A549 (cell line): ENCODE results near the gene ATG3. TPM values are rescaled to one million over a fixed set of nuclear protein-coding genes. Genes with fewer than 3 reads are reported as not detected.

Experiments used
- ATAC-seq, 2 experiments: fragments of 200-7000 bp in 1 of 2; fragments of >200 bp in 1 of 2; cut with Nextera tagmentation in 1 of 2; cut with Tn5 transposase in 1 of 2; 3 replicates each; pipeline versions ENCODE4 v1.8.0 to v1.9.1; 2018 to 2020; ENCODE audit warnings: mild to moderate bottlenecking in 1 of 2, moderate library complexity in 1 of 2
- CTCF ChIA-PET: fragments of 300-600 bp; sonication (Branson Sonifier 250); formaldehyde crosslinking; extraction: SDS; loops from one replicate; lab custom pipeline; 2021; ENCODE audit warnings: antibody characterized with exemption, inconsistent platforms; lab: Yijun Ruan, JAX
- POLR2A ChIA-PET: fragments of 350-600 bp; formaldehyde crosslinking; extraction: SDS; loops from one replicate; lab custom pipeline; 2021; ENCODE audit warnings: antibody characterized with exemption, inconsistent platforms; lab: Yijun Ruan, JAX
- DNase-seq, 2 experiments: peaks; one replicate each; pipeline versions ENCODE4 v3.0.0 to v3.0.0-alpha.2; 2011 to 2016; ENCODE audit warnings: low read depth in 1 of 2, low spot score in 1 of 2
- FAIRE-seq: peaks from 2 replicates; lab custom pipeline; 2011; peaks lifted over from hg19 to GRCh38; lab: Jason Lieb, UNC
- H3K27ac ChIP-seq, 2 experiments: fragments of >200 bp; sonication (Bioruptor Twin); formaldehyde crosslinking; 3 replicates each; pipeline ENCODE4 v1.5.1; 2016 to 2017
- H3K4me1 ChIP-seq: fragments of >200 bp; sonication (Bioruptor Twin); formaldehyde crosslinking; 3 replicates; pipeline ENCODE4 v1.6.1; 2016
- H3K4me2 ChIP-seq: fragments of >200 bp; sonication (Bioruptor Twin); formaldehyde crosslinking; 3 replicates; pipeline ENCODE4 v1.6.1; 2016
- H3K4me3 ChIP-seq: fragments of >200 bp; sonication (Bioruptor Twin); formaldehyde crosslinking; 3 replicates; pipeline ENCODE4 v1.5.1; 2016
- H3K9me3 ChIP-seq: fragments of >200 bp; sonication (Bioruptor Twin); formaldehyde crosslinking; 3 replicates; pipeline ENCODE4 v1.6.1; 2016
- BCL3 ChIP-seq: fragments of >200 bp; sonication (Bioruptor Twin); formaldehyde crosslinking; IDR thresholded peaks from 3 replicates; pipeline ENCODE4 v1.6.1; 2016
- BHLHE40 ChIP-seq: IDR thresholded peaks from 2 replicates; pipeline ENCODE4 v1.6.1; 2012; ENCODE audit warnings: low read depth, low read length, inconsistent platforms
- CBX2 ChIP-seq: fragments of 200-600 bp; sonication (generic); IDR thresholded peaks from 2 replicates; pipeline ENCODE4 v1.6.1; 2016; ENCODE audit warnings: low read depth, mild to moderate bottlenecking, borderline replicate concordance
- CBX8 ChIP-seq: fragments of 200-600 bp; sonication (generic); IDR thresholded peaks from 2 replicates; pipeline ENCODE4 v1.6.1; 2016
- CEBPB ChIP-seq, 2 experiments: fragments of >200 bp in 1 of 2; sonication (Bioruptor Twin) in 1 of 2; formaldehyde crosslinking in 1 of 2; IDR thresholded peaks; 2 replicates each; pipeline ENCODE4 v1.6.1; 2012 to 2016
- CHD2 ChIP-seq: fragments of 150-350 bp; IDR thresholded peaks from 2 replicates; pipeline ENCODE4 v1.6.1; 2014; ENCODE audit warnings: low read length; ENCODE audit not compliant: partially characterized antibody
- CTCF ChIP-seq: fragments of >200 bp; sonication (Bioruptor Twin); formaldehyde crosslinking; IDR thresholded peaks from 3 replicates; pipeline ENCODE4 v1.5.1; 2016
- EHMT2 ChIP-seq: fragments of 200-600 bp; sonication (generic); IDR thresholded peaks from 2 replicates; pipeline ENCODE4 v1.6.1; 2016; ENCODE audit warnings: antibody characterized with exemption, low read depth, mild to moderate bottlenecking, moderate library complexity
- ELK1 ChIP-seq: fragments of 150-350 bp; IDR thresholded peaks from 2 replicates; pipeline ENCODE4 v1.6.1; 2014; ENCODE audit warnings: low read depth, mild to moderate bottlenecking, low read length
- GATA3 ChIP-seq: IDR thresholded peaks from 2 replicates; pipeline ENCODE4 v1.6.1; 2012; ENCODE audit warnings: borderline replicate concordance
- HDAC2 ChIP-seq: fragments of 200-600 bp; sonication (generic); IDR thresholded peaks from 2 replicates; pipeline ENCODE4 v1.6.1; 2016
- KDM5A ChIP-seq: fragments of 200-600 bp; sonication (generic); IDR thresholded peaks from 2 replicates; pipeline ENCODE4 v1.6.1; 2016; ENCODE audit warnings: antibody characterized with exemption, mild to moderate bottlenecking
- MYC ChIP-seq: IDR thresholded peaks from 2 replicates; pipeline ENCODE4 v1.6.1; 2012; ENCODE audit warnings: mild to moderate bottlenecking, inconsistent platforms, low read length, improper control_type of control experiment, borderline replicate concordance
- NFE2L2 ChIP-seq: fragments of 150-350 bp; conservative IDR thresholded peaks from 2 replicates; pipeline ENCODE4 v1.6.1; 2014; ENCODE audit warnings: low read length
- NPAS2 ChIP-seq: fragments of 250-450 bp; sonication (Bioruptor Pico); IDR thresholded peaks from 2 replicates; pipeline ENCODE4 v1.8.0; 2022; ENCODE audit warnings: mild to moderate bottlenecking, moderate library complexity, borderline replicate concordance
- NR3C1 ChIP-seq: fragments of >200 bp; sonication (Bioruptor Twin); formaldehyde crosslinking; IDR thresholded peaks from 3 replicates; pipeline ENCODE4 v1.6.1; 2017
- POLR2AphosphoS2 ChIP-seq: conservative IDR thresholded peaks from 2 replicates; pipeline ENCODE4 v1.6.1; 2012; ENCODE audit warnings: low read length, improper control_type of control experiment, inconsistent platforms
- RAD21 ChIP-seq, 2 experiments: fragments of >200 bp in 1 of 2; sonication (Bioruptor Twin) in 1 of 2; formaldehyde crosslinking in 1 of 2; IDR thresholded peaks in 1 of 2; conservative IDR thresholded peaks in 1 of 2; 2 replicates in 1 of 2; 3 replicates in 1 of 2; pipeline ENCODE4 v1.6.1; 2012 to 2018; ENCODE audit warnings: inconsistent platforms in 1 of 2
- RCOR1 ChIP-seq: fragments of 150-350 bp; IDR thresholded peaks from 2 replicates; pipeline ENCODE4 v1.6.1; 2014; ENCODE audit warnings: antibody characterized with exemption, low read length, low read depth
- SMC3 ChIP-seq: fragments of >200 bp; sonication (Bioruptor Twin); formaldehyde crosslinking; IDR thresholded peaks from 3 replicates; pipeline ENCODE4 v1.6.1; 2018; ENCODE audit warnings: inconsistent platforms
- SREBF2 ChIP-seq: fragments of 450-650 bp; IDR thresholded peaks from 2 replicates; pipeline ENCODE4 v1.6.1; 2014; ENCODE audit warnings: mild to moderate bottlenecking, moderate library complexity
- TFCP2L1 ChIP-seq: fragments of 250-450 bp; sonication (Bioruptor Pico); IDR thresholded peaks from 2 replicates; pipeline ENCODE4 v1.5.0; 2021; ENCODE audit warnings: mild to moderate bottlenecking
- ZSCAN20 ChIP-seq: fragments of 250-450 bp; sonication (Bioruptor Pico); IDR thresholded peaks from 2 replicates; pipeline ENCODE4 v1.8.0; 2022; ENCODE audit warnings: mild to moderate bottlenecking, moderate library complexity
- WGBS: methylation state at CpG from one replicate; pipeline ENCODE4 v1.1.6; 2017; ENCODE audit errors: missing lambda C conversion rate; 5-methylcytosine and 5-hydroxymethylcytosine counted together
- polyA plus RNA-seq, 4 experiments: library from polyadenylated mRNA; depleted of rRNA in 3 of 4; stranded (reverse); fragments of >200 nt; fragmentation: RNase III in 1 of 4; extraction: RNeasy Plus Mini Kit Qiagen cat#74134 plus additional on column Dnase treatment in 1 of 4; gene quantifications; 2 replicates in 3 of 4; 3 replicates in 1 of 4; pipeline ENCODE4 v1.2.3, GENCODE V29; 2011 to 2017

The ATG3 gene
- polyA plus RNA-seq, 2 of the 4 experiments (the other 2 are of a cell fraction) = 50.2 to 74.5 TPM

GRCh38 chr3:112486811-112487505 is 74.8 kb downstream of the ATG3 start:
- Histone ChIP-seq H3K4me1 (no peaks in the 10 kb centered on the region), H3K4me3 (no peak overlapping the region), H3K9me3 (no peaks in the 10 kb centered on the region), H3K27ac (no peak overlapping the region), H3K4me2 (no peak overlapping the region)
- ChIA-PET POLR2A (no interaction called here), CTCF (no interaction called here)
- no peak for DNase-seq
- WGBS = 57% methylated on average over 7 of the region's 7 CpGs
- no peak for TF ChIP-seq SMC3
- TF ChIP-seq BCL3 = no peak
- no peak for TF ChIP-seq GATA3
- TF ChIP-seq MYC = no peak
- TF ChIP-seq CHD2 = no peak
- TF ChIP-seq BHLHE40 = no peak
- TF ChIP-seq TFCP2L1 (CRISPR knock-in tag) = no peak
- TF ChIP-seq KDM5A = no peak
- TF ChIP-seq CTCF = no peak
- no peak for TF ChIP-seq ZSCAN20
- TF ChIP-seq POLR2AphosphoS2 = no peak
- no peak for TF ChIP-seq ELK1
- no peak for TF ChIP-seq HDAC2
- no peak for TF ChIP-seq NPAS2 (CRISPR knock-in tag)
- no peak for TF ChIP-seq CBX8
- ATAC-seq = no peak
- FAIRE-seq = no peak

- 62% methylated on average over 4 of the region's 4 CpGs for WGBS
- ChIA-PET CTCF (no interaction called here), POLR2A (no interaction called here)
- H3K4me3 ChIP-seq = no peak overlapping the region
- H3K4me1 ChIP-seq = no peaks in the 10 kb centered on the region
- no peak overlapping the region for H3K4me2 ChIP-seq
- H3K9me3 ChIP-seq = no peaks in the 10 kb centered on the region
- H3K27ac ChIP-seq = no peak overlapping the region
- ATAC-seq = no peak
- no peak for DNase-seq
- no peak for FAIRE-seq
- no peak for TF ChIP-seq GATA3
- no peak for TF ChIP-seq CEBPB (IDR thresholded peaks at IDR 0.05)
Observed at GRCh38 chr3:112484352-112484751, 77.4 kb downstream of the ATG3 start.

- POLR2A ChIA-PET = no interaction called here
- no peaks in the 10 kb centered on the region for H3K4me1 ChIP-seq
- TF ChIP-seq SMC3 (no peak), SREBF2 (no peak), MYC (no peak), NR3C1 (no peak), CTCF (no peak), HDAC2 (no peak), RCOR1 (no peak), NFE2L2 (no peak), CBX2 (no peak), ZSCAN20 (no peak), POLR2AphosphoS2 (no peak), CHD2 (no peak), RAD21 (conservative IDR thresholded peaks at IDR 0.05 in 1 of 2, IDR thresholded peaks at IDR 0.05 in 1 of 2) (no peak), EHMT2 (no peak), KDM5A (no peak)
- no peaks in the 10 kb centered on the region for H3K9me3 ChIP-seq
- WGBS = 44% methylated on average over 1 of the region's 1 CpG
- ATAC-seq (no peak), FAIRE-seq (no peak), DNase-seq (no peak)
- CTCF ChIA-PET = no interaction called here
- no peak overlapping the region for H3K4me3 ChIP-seq
- H3K27ac ChIP-seq = no peak overlapping the region
- H3K4me2 ChIP-seq = no peak overlapping the region
Observed at GRCh38 chr3:112482675-112483074, 79.1 kb downstream of the ATG3 start.
